Adrenal gland (tissue), 12 donors: Measurements from ENCODE around the gene GPRIN1. TPM values are rescaled to one million over a fixed set of nuclear protein-coding genes. Genes with fewer than 3 reads are reported as not detected.
"Not testable (repeated sequence)": the region's sequence is repeated elsewhere in the genome, so short reads cannot be mapped to it uniquely, and the experiment has no call there.

Experiments used
- DNase-seq, 7 donors: peaks; one replicate each; pipeline ENCODE4 v3.0.0-alpha.2; 2019 to 2020
- H3K27ac ChIP-seq, 5 donors: fragments of 200-600 bp; sonication (generic) in 4 of 5; 1 replicate in 3 of 5; 2 replicates in 2 of 5; pipeline versions ENCODE4 v1.5.1 to v1.8.0; 2016 to 2020; ENCODE audit warnings: mild to moderate bottlenecking in 1 of 5
- H3K27me3 ChIP-seq: fragments of 200-600 bp; 2 replicates; pipeline ENCODE4 v1.8.0; 2021
- H3K36me3 ChIP-seq, 2 donors: fragments of 200-600 bp; replicated peaks in 1 of 2; 1 replicate in 1 of 2; 2 replicates in 1 of 2; pipeline versions ENCODE4 v1.5.1 to v1.8.0; 2018 to 2022
- H3K4me1 ChIP-seq, 2 donors: fragments of 200-600 bp; replicated peaks in 1 of 2; 1 replicate in 1 of 2; 2 replicates in 1 of 2; pipeline versions ENCODE4 v1.5.1 to v1.8.0; 2018 to 2021
- H3K4me3 ChIP-seq, 4 donors: fragments of 200-600 bp; sonication (generic) in 3 of 4; one replicate each; pipeline ENCODE4 v1.5.1; 2016 to 2018
- H3K9me3 ChIP-seq, 3 donors: fragments of 200-600 bp; sonication (generic) in 1 of 3; replicated peaks in 1 of 3; 1 replicate in 2 of 3; 2 replicates in 1 of 3; pipeline versions ENCODE4 v1.5.1 to v1.8.0; 2016 to 2021
- CTCF ChIP-seq, 6 experiments: fragments of 450-650 bp in 4 of 6; fragments of 200-600 bp in 2 of 6; sonication (generic) in 1 of 6; IDR thresholded peaks; 1 replicate in 5 of 6; 2 replicates in 1 of 6; pipeline versions ENCODE4 v1.5.1 to v1.8.0; 2016 to 2021; ENCODE audit warnings: antibody characterized with exemption in 6 of 6, mild to moderate bottlenecking in 2 of 6, moderate library complexity in 1 of 6
- POLR2A ChIP-seq, 2 donors: fragments of 450-650 bp; IDR thresholded peaks; one replicate each; pipeline ENCODE4 v1.6.1; 2017; ENCODE audit warnings: antibody characterized with exemption in 2 of 2, mild to moderate bottlenecking in 2 of 2, moderate library complexity in 1 of 2
- WGBS, 4 donors: extraction: QIAGEN DNeasy Blood & Tissue Kit in 2 of 4; methylation state at CpG; one replicate each; pipeline versions ENCODE4 v1.1.5 to v1.1.7; 2013 to 2017; 5-methylcytosine and 5-hydroxymethylcytosine counted together
- intact Hi-C, 2 donors: fragments of 100-400 bp; cut with DNase I; formaldehyde crosslinking; loops; one replicate each; pipeline versions ENCODE4 v1.14.1 to v1.15.0; 2022 to 2023
- polyA plus RNA-seq, 3 donors: library from polyadenylated mRNA; stranded (reverse); fragments of 200-250 nt in 2 of 3; fragments of 350-450 nt in 1 of 3; fragmentation: Illumina TruSeq in 1 of 3; extraction: RNeasy Lipid Tissue Mini Kit (QIAGEN cat#74804) in 1 of 3; gene quantifications; one replicate each; pipeline ENCODE4 v1.2.3, GENCODE V29; 2013 to 2014
- total RNA-seq, 9 donors: library from RNA; depleted of rRNA in 4 of 9; stranded (reverse); fragments of >200 nt in 4 of 9; fragments of 120-200 nt in 1 of 9; fragmentation: NEBNext Ultra II Directional in 1 of 9; extraction: Animal tissue kit (Norgen Biotek cat#: 25700) in 1 of 9; gene quantifications; one replicate each; pipeline versions ENCODE4 v1.1.0 to v1.2.4, GENCODE V29; 2013 to 2023
- donor health status: healthy with polysubstance abuse.
- donor health status: Bipolar disorder and iron deficiency.
- donor health status: DM: yes; HTN: yes; CAD: no.
- donor health status: DM: no; HTN: no; CAD: no.
- donor health status: DM: no; HTN: no; CAD: no.
- donor health status: DM: yes; HTN: yes; CAD: no.

GPRIN1 gene
- total and polyA plus RNA-seq, 12 donors, result 0.42 to 4.0 (median 1.4) TPM

GRCh38 chr5:176601901-176602482 is 8.0 kb downstream of the GPRIN1 start:
- no peak for DNase-seq
- TF ChIP-seq POLR2A (IDR thresholded peaks at IDR 0.05) (no peak), CTCF (IDR thresholded peaks at IDR 0.05) (no peak)
- no peak overlapping the region for H3K27ac ChIP-seq
- no peaks in the 10 kb centered on the region for H3K4me1 ChIP-seq
- H3K9me3 ChIP-seq, result no peaks in the 10 kb centered on the region
- 78 to 89% (median 81%) methylated on average over 12 of the region's 12 CpGs for WGBS, 4 donors
- H3K36me3 ChIP-seq, result no peaks in the 10 kb centered on the region
- peaks cover 5% of the 10 kb centered on the region for H3K27me3 ChIP-seq
- no peak overlapping the region for H3K4me3 ChIP-seq
- intact Hi-C loops, result no loop called here

GRCh38 chr5:176599749-176600430 is 10.1 kb downstream of the GPRIN1 start:
- DNase-seq, H3K36me3 ChIP-seq, H3K4me1 ChIP-seq, H3K4me3 ChIP-seq, H3K27me3 ChIP-seq, H3K9me3 ChIP-seq, H3K27ac ChIP-seq, intact Hi-C loops: not testable (repeated sequence)
- WGBS, 4 donors, result 88 to 95% (median 90%) methylated on average over 16 to 19 of the region's 19 CpGs

GRCh38 chr5:176597417-176598389 is 12.3 kb downstream of the GPRIN1 start:
- TF ChIP-seq CTCF (IDR thresholded peaks at IDR 0.05) (no peak), POLR2A (IDR thresholded peaks at IDR 0.05) (no peak)
- Histone ChIP-seq H3K27me3 (peaks cover 5% of the 10 kb centered on the region), H3K27ac (no peak overlapping the region), H3K4me1 (no peaks in the 10 kb centered on the region), H3K36me3 (no peaks in the 10 kb centered on the region), H3K9me3 (no peaks in the 10 kb centered on the region), H3K4me3 (peak overlapping the region in 1 of 4 donors; percentile 52)
- DNase-seq, result no peak
- 52 to 92% (median 61%) methylated on average over 17 to 47 of the region's 47 CpGs for WGBS, 4 donors
- intact Hi-C loops, result no loop called here

- peaks cover 5% of the 10 kb centered on the region for H3K27me3 ChIP-seq
- H3K27ac ChIP-seq, result no peak overlapping the region
- H3K4me1 ChIP-seq, result no peaks in the 10 kb centered on the region
- H3K9me3 ChIP-seq, result no peaks in the 10 kb centered on the region
- peak in 6 of 7 donors; percentile 38 to 56 (median 49) for DNase-seq
- H3K36me3 ChIP-seq, result no peaks in the 10 kb centered on the region
- H3K4me3 ChIP-seq, result peak overlapping the region in 1 of 4 donors; percentile 52
- TF ChIP-seq CTCF (IDR thresholded peaks at IDR 0.05) (peak in 3 of 6 experiments; percentile 28), POLR2A (IDR thresholded peaks at IDR 0.05) (no peak)
- WGBS, 4 donors, result 3 to 10% (median 6%) methylated on average over 2 to 98 of the region's 98 CpGs
- intact Hi-C loops, result no loop called here
Measured at GRCh38 chr5:176596689-176597416, 13.1 kb downstream of the GPRIN1 start.
